NCI-H2196 (cell line): ENCODE data around the gene PPP2R2C.

Experiments used
- DNase-seq: peaks from one replicate; lab custom pipeline; 2025; ENCODE audit not compliant: unreplicated experiment; lab: John Stamatoyannopoulos, UW

Gene PPP2R2C

DNA sequence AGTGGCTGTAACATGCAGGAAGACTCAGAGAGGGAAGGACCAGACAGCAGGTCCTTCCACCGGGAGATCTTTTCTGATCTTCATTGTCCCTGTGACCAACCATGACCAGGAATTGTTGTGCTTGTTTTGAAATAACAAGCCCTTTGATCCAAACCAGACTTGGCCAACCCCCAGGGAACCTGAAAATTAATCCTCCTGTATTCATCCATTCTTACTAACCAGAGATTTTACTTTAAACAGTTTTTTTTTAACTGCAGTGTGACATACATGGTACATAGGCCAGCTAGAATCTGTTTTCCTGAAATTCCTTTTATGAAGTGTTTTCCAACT, 198.8 kb downstream of the PPP2R2C start:
- no peak for DNase-seq

DNA sequence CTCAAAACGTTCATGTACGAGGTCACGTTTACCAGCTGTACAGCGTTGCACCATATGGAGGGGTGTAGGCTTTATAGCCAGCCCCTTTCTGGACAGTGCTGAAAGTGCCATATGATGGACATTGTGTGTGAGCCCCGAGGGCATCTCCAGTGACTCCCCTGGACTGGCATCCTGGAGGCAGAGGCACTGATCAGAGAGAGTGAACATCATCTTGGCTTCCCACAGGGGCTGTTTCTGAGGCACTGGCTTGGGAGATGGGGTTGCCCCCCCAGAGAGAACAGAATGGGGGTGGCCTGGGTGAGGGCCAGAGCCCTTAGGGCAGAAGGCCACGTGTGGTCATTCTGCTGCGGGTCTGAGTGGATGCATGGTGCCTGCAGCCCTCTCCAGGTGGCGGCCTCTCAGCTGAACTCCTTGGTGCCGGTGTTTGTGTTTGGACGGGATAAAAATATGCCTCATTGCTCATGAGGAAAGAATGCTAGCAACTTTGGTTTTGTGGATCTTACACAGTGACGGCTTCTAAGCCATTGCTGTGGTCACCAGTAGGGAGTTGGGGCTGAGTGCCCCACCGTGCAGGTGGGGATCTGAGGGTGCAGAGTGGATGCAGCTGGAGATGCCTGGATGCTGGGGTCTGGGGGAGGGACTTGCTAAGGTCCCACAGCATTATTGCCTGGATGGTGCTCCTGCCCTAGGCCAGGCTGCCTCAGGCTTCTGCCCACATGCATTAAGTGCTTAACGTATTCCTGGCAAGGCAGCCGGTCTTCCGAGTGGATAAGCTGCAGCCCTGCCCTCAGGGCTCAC, 199.4 kb downstream of the PPP2R2C start:
- DNase-seq: no peak

DNA sequence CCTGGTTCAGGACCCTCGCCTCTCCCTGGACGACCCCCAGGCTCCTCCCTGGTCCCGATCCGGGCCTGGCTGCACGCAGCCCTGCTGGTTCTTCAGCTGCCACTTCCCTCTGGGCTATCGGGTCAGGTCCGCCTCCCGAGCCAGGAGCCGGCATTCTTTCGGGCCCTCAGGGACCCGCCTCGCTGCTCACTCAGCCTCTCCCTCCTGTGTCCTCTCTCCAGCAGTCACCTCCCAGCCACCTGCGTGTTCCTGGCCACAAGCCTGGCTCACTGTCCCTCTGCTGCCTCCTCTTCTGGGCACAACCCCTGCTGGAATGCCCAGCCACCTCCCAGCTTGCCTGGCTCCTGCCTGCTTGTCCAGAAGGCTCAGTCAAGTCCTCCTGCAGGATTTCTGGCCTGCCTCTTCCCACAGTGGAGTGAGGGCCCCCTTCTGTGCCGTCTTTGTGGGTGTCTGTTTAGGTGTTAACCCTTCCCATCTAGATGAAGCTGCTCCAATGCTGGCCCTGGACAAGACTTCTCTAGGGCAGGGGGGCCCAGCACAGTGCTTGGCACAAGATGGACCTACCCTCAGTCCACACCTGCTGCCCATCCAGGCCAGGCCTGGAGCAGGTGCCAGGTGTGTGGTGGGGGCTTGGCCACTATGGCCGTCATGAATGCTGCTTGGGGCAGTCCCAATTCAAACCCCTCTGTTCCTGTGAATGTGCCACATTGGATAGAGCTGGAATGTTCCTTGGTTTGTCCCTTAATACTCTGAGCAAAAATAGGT, 200.5 kb downstream of the PPP2R2C start:
- no peak for DNase-seq

DNA sequence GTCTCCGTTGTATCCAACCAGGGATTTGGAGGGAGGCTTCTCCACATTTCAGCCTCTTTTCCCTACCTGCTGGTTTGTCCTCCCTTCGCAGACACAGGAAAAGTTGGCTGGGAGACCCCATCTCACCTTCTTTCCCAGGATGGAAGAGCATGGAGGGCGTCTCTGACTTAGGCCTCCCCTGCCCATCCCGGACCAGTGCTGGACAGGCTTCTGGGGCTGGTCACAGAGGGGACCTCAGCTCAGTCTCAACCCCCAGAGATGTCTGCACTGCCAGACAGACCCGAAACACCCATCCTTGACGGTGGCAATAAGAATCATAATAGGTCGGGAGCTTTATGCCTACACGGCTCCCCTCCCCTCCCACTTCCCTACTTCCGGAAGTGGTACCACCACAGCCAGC, 201.2 kb downstream of the PPP2R2C start:
- no peak for DNase-seq

DNA sequence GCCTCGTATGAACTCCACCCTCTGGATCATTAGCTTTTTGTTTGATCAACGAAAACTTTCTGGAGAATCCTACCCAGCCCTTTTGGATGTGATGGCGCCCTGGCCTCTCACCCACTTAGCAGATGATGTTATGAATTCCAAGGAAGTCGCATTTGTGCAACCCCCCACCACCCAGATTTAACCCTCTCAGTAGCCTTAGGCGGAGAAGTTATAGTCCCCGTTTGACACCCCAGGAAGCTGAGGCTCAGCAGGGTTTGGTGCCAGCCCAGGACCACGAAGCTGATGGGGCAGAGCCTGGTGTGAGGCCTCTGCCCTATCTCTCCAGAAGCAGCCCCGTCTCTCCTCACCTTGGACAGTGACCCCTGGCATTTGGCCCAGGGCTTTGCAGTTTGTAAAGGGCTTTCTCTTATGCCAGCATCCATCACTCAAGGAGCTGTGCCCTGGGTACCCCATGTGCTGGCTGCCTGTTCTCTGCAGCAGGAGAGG, 201.7 kb downstream of the PPP2R2C start:
- no peak for DNase-seq
